NCI-H345 (cell line): ENCODE measurements around the gene A3GALT2.
"Not testable (repeated sequence)": the region's sequence is repeated elsewhere in the genome, so short reads cannot be mapped to it uniquely, and the experiment has no call there.

ENCODE experiments used
- DNase-seq: peaks from one replicate; lab custom pipeline; 2025; lab: John Stamatoyannopoulos, UW

The A3GALT2 gene

DNA sequence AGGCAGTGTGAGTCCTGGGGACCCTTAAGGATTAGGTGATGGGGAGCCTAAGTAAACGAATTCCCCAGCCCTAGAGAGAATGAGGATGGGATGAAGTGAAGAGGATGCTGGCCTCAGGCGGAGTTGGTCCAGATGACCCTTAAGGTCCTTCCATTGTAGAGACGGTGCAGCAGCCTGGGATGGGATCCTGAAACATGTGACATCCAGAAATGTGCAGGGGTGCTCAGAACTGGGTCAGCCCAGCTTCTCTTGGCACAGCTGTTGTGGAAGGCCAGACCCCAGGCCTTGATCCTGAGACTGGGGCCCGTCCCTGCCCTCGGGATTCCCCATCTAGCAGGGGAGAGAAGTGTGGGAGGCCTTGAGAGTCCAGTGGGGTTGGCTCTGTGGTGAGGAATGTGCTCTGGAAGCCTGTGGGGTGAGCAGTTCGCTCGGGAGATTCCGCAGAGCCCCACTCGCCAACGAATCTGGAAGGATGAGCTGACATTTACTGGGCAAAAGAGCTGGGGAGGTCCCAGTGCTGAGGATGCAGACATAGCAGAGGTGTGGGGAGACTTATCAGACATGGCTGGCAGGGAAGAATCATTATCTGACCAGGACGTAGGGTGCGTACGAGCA, 28.1 kb downstream of the A3GALT2 start:
- no peak for DNase-seq

DNA sequence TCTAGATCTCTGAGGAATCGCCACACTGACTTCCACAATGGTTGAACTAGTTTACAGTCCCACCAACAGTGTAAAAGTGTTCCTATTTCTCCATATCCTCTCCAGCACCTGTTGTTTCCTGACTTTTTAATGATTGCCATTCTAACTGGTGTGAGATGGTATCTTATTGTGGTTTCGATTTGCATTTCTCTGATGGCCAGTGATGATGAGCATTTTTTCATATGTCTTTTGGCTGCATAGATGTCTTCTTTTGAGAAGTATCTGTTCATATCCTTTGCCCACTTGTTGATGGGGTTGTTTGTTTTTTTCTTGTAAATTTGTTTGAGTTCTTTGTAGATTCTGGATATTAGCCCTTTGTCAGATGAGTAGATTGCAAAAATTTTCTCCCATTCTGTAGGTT, 30.3 kb downstream of the A3GALT2 start:
- not testable (repeated sequence) for DNase-seq

DNA sequence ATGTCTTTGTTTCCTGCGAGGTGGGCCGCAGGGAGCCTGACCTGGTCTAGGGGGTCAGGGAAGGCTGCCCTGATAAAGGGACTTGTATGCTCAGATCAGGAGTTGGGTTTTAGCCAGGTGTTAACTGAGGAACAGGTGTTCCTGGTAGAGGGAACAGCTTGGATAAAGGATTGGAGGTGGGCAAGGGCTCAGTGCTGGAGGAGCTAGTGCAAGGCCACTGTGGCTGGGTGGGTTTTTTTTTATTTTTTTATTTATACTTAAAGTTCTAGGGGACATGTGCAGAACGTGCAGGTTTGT, 31.1 kb downstream of the A3GALT2 start:
- DNase-seq: no peak

DNA sequence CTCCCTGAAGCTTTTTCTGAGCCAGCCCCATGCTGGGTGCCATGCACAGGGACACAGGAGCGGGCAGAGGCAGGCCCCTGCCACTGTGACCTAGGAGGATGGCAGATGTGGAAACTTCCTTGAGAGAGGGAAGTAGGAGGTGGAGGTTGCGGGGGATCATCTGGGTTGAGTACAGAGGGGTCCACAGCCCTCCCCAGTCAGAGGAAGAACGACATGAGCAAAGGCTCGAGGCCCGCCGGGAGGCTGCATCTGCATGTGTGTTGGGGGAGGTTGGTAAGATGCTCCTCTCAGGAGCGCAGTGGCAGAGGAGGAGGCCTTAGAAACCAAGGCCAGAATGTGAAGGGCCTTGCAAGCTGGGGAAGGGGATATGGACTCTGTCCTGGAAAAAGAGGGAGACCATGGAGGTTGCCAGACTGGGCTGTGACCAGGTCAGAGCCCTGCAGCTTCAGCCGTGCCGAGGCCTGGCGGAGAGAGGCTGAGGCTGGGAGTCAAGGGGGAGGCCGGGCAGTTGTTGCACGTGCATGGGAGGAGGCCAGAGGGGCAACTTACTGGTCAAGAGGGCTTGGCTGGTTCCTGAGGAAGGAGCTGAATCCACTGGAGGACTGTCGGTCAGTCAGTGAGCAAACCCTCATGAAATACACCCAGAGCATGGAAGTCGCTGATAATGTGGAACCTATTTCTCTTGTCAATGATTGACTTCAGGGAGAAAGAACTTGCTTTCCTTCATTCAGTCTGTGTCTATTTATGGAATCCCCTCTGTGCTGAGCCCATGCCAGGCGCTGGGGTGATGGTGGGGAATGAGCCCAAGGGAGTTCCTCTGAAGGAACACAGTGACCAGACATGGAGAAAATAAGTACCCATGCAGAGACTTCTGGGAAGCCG, 31.7 kb downstream of the A3GALT2 start:
- no peak for DNase-seq

DNA sequence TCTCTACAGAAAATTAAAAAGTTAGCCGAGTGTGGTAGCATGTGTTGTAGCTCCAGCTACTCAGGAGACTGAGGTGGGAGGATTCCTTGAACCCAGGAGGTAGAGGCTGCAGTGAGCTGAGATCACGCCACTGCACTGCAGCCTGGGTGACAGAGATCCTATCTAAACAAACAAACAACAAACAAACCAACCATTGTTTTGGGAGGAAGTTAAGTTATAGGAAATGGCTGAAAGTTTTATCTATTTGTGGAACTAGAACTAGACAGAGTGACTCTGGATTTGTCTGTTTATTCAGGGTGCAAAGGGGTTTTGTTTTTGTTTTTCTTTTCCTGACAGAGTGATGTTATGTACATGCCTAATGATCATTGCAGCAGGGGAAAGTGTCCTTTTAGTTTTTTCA, 33.6 kb downstream of the A3GALT2 start:
- DNase-seq: no peak

DNA sequence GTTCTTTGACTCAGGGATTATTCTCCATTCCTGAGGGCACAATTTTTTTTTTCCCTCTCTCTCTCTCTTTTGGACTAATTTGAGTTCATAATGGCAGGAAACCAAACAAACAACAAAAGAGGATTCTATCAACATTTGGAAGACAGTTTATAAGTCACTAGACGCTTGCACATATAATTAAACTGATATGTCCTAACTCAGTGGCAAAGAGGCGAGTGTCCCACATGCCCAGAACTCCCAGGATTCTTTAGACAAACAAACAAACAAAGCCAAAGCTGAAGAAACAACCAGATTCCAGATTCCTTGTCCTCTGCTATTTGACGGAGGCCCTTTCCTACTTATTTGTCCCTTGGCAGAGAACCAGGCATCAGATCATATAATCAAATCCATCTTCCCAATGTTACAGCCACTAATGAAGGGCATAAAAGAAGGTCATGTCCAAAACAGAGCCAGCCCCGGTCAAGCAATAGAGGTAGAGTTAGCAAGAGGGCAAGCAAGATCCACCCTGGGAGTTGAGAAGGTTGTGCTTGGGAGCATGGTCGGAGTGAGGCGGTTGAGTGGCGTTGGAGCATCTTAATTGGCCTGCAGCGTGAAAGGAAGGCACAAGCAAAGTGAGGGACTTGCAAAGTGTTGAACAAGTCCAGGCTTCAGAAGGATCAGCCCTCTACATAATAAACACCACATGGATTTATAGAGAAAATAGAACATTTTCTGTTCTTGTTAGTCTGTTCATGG, 34.3 kb downstream of the A3GALT2 start:
- DNase-seq: no peak

DNA sequence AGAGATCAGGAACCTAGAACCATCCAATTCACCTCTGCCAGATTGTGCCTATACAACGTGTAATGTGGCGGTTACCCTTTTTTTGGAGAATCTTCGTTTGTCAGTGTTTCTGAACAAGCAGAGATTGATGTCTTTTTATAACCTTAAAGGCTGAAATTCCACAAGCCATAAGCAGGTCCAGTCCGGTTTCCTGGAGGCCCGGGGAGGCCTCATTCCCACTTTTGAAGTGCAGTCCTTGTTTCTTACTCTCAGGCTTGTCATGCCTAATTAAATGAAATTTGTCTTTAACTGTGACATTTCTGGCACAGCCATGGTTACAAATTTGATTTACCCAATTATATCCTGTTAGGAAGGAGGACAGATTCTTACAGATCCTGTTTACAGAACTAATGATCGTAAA, 36.8 kb downstream of the A3GALT2 start:
- DNase-seq: no peak

DNA sequence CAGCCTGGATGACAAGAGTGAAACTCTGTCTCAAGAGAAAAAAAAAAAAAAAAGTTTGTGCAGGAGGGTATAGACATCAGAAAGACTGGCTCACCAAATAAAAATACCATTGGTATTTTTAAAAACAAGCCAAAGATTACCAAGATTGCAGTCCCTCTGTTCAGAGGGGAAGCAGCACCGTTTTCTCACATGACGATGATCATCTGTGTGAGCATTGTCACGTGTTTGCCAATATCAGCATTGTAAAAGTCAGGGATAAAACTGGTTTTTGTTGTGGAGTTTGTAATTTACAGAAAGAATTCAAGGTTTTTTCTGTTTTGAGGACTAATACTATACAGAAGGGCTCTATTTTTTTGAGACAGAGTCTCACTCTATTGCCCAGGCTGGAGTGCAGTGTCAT, 38.1 kb downstream of the A3GALT2 start:
- DNase-seq: no peak

DNA sequence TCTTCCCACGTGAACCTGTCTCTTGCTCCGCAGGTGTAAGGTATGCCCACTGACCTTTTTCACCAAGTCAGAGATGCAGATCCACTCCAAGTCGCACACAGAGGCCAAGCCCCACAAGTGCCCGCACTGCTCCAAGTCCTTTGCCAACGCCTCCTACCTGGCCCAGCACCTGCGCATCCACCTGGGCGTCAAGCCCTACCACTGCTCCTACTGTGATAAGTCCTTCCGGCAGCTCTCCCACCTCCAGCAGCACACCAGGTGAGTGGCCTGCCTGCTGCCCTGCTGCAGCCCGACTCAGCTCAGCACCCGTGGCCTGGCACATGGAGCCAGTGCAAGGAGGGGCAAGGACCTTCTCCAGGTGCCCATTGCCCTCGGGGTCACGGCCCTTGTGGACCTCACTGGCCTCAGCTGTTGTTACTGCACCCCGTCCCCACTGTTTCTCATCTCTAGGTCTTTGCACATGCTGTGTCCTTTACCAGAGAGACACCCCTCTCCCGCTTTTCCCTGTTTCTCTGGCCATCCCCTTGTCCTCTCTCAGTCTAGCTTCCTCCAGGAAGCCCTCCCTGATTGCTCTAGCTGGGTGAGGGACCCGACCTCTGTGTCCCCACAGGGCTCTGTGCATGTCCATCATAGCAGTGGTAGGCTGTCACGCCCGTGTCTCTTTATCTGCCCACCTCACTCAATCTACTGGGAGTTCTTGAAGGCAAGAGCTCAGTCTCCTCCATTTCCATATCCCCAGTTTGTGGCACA, 39.2 kb downstream of the A3GALT2 start:
- no peak for DNase-seq

DNA sequence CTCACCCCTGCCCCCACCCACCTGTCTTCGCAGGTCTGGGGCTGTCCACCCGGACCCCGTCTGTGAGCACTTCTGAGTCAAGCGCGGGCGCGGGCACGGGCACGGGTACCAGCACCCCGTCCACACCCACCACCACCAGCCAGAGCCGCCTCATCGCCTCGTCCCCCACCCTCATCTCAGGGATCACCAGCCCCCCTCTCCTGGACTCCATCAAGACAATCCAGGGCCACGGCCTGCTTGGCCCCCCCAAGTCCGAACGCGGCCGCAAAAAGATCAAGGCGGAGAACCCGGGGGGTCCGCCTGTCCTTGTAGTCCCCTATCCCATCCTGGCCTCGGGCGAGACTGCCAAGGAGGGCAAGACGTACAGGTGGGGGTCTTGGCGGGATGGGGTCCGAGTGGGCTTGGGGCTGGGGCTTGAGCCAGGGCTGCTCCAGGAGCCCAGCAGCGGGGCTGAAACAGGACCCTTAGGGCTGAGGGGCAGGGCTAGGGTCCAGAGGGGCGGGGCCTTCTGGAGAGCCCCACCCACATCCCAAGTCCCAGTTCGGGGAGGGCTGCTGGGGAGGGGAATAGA, 40.7 kb downstream of the A3GALT2 start:
- no peak for DNase-seq

DNA sequence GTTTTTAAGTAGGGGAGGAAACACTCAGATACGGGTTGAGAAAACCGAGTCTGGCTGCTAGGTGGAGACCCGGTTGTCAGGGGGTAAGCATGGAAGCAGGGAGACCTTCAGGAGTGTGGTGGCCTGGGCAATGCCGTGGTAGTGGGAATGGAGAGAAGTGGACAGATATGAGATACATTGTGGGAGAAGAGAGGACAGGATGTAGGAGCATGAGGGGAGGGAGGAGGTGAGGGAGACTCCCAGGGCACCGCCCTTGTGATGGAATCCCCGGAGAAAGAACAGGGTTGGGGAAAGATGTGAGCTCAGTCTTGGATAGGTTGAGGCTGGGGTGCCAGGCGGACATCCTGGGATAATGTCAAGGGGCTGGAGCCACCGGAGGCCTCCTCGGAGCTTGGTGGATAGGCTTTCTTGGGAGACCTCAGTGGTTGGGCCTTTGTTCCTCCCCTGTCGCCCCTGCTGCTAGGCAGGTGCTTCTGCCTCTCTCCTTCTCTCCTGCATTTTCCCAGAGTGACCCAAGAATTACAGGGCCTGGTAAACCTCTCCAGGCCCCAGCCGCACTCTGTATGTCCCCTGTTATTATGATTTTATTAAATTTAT, 43.3 kb downstream of the A3GALT2 start:
- no peak for DNase-seq

DNA sequence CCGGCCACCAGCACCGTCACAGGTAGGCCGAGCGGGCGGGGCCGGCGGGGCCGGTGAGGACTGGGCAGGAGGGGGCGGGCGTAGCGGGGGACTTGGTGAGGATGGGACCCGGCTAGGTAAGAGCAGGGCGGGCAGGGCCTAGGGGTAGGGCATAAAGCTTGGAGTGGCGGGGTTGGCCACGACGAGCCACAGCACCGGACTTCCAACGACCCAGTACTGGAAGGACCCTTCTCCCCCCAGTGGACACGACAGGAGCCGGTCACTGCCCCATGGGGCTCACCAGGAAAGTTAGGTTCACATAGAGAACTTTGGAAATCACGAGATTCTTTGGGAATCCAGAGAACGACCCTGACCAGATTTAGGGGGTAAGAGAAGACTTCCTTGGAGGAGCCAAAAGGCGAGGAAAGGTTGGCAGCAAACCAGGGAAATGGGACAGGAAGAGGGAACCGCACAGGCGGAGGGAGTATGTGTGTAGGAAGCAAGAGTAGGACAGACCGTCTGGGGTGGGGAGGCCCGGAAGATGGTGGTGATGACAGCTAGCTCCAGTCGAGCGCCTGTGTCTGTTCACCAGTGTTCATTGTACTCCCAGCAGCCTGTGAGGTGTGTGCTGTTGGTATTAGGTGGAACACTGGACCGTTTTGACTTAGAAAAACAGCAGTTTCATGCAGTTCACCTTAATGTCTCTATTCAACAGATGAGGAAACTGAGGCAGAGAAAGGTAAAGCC, 44.2 kb downstream of the A3GALT2 start:
- DNase-seq: no peak

DNA sequence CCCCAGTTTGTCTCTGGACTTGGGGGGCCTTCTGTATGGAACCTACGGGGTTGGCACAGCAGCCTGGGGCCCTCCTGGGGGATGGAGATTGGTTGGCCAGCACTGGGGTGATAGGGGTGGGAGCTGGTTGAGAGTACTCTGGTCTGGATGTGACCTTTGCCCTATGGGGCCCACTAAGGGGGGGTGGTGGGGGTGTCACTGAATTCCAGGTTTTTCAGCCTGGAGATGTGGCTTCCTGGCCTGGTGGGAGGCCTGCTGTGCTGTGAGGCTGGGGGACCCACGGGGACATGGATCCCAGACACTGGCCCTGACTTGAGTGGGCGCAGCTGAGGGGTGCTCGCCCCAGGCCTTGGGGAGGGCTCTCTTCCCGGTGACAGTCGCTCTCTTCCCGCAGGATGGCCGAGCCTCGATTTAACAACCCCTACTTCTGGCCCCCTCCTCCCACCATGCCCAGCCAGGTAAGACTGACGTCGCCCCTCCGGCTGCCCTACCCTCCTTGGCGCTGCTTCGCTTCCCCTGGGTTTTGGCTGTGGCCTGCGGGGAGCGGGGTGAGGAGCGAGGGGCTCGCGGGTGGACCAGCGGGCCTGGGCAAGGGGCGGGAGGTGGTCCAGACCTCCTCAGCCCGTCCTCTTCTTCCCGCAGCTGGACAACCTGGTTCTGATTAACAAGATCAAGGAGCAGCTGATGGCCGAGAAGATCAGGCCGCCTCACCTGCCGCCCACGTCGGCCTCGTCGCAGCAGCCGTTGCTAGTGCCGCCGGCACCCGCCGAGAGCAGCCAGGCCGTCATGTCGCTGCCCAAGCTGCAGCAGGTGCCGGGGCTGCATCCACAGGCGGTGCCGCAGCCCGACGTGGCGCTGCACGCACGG, 45.0 kb downstream of the A3GALT2 start:
- no peak for DNase-seq

DNA sequence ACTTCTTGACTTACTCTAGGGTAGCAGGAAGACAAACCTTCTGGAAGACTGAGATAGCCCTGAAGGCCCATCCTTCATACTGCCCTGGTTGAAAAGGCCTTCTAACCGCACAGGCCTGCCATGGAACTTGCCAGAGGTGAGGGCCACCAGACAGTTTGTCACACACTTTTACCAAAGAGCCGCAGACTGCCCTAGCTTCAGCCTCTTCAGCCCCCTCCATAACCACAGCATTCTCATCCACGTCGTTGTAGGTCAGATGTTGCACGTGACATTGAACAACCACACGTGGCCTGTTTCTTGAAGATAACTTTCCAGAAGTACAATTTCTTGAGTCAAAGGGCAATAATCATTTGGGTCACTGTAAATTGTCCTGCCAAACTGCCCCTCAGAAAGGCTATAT, 45.7 kb downstream of the A3GALT2 start:
- DNase-seq: no peak

DNA sequence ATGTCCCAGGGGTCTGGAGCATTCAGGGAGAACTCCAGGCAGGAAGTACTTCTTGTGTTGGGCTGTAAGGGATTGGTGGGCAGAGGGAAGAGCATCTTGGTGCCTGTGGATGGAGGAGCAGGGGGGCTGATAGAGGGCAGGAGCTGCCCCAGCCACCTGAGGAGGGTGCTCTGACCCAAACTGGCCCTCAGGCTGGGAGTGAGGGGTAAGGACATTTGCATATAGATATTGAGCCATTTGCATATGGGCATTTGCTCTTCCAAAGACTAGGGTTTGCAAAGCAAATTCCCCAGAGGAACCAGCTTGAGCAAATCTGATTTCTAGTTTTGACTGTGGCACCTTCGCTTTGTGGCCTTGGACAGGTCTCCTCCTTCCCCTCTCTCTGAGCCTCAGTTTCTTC, 46.5 kb downstream of the A3GALT2 start:
- DNase-seq: no peak

DNA sequence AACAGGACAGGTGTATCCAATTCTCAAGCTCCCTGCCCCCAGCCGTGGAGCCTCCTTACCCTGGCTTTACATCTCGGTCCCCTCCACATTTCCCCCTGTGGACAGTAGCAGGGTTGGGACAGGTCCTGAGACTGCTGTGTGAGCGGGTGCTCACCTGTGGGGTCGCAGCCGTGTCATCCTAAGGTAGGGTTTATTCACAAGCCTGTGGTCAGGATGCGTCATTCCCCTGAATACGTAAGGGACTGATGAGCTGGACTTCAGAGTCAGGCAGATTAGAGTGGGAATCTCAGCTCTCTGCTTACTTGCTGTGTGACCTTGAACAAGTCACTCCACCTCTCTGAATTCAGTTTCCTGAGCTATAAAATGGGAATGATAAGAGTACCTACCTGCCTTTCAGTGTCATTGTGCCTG, 46.9 kb downstream of the A3GALT2 start:
- no peak for DNase-seq

DNA sequence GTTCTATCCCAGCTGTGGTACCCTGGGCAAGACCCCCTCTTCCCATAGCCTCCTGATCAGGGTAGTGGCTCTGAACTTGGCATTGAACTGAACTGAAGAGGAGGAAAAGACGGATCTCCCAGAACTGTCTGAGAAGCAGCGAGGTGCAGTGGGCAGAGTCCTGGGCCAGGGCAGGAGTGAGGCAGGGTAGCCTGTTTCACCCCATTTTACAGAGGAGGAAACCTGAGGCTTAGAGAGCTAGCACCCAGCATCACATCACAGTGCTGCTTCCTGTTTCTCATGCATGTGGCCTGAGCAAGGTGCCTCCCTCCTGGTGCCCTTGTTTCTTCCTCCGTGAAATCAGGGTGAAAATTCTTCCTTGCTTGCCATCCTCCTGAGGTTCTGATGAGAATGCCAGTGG, 47.5 kb downstream of the A3GALT2 start:
- no peak for DNase-seq

DNA sequence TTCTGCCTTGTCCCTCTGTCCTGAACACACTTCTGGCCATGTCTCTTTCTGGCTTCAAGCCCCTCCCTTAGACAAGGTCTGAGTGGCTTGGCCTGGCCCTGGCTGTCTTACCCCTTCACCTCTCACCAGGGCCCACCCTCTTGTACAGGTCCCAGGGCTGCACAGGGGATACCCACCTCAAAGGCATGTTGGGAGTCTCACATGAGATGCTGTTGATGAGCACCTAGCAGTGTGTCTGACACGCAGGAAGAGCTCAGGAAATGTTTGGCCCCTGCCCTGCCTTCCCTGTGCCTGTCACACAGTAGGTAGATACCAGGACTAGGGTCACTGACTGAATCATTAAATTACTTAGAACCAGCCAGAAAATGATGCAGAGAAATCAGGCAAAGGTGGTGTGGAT, 48.0 kb downstream of the A3GALT2 start:
- no peak for DNase-seq

DNA sequence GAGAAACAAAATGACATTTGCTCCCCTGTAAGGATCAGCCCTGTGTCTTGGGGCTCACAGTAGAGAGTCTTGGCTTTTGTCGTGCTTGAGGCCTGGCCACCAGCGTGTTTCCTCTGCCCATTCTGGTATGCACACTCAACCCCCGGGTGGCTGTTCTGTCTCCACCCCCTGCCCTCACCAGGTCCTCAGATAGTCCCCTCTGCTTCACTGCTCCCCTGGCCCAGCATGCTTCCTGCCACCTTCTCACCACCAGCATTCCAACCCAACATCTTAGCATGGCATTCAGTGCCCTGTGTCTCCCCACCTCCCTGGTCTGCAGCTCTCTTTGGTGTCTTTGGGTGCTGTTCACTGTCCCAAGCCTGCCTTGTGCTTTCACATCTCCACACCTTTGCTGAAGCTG, 48.4 kb downstream of the A3GALT2 start:
- DNase-seq: no peak
